Non-pigmented ciliary epithelial cell (primary cell): Measurements from ENCODE around the gene PRR23C.

Source experiments
- DNase-seq: peaks from one replicate; pipeline ENCODE4 v3.0.0-alpha.2; 2010; ENCODE audit warnings: low read depth

Gene PRR23C

GRCh38 chr3:138995706-138996105, 49.0 kb downstream of the PRR23C start:
- DNase-seq, result no peak
